Measurements from ENCODE around the gene ZNHIT2. TPM values are rescaled to one million over a fixed set of nuclear protein-coding genes. Genes with fewer than 3 reads are reported as not detected.

The ZNHIT2 gene
- total and polyA plus RNA-seq, 2 of the 13 experiments (the other 11 are each of a cell fraction or from before 2014, with no cell fraction given): 1.1 to 6.5 TPM

DNA sequence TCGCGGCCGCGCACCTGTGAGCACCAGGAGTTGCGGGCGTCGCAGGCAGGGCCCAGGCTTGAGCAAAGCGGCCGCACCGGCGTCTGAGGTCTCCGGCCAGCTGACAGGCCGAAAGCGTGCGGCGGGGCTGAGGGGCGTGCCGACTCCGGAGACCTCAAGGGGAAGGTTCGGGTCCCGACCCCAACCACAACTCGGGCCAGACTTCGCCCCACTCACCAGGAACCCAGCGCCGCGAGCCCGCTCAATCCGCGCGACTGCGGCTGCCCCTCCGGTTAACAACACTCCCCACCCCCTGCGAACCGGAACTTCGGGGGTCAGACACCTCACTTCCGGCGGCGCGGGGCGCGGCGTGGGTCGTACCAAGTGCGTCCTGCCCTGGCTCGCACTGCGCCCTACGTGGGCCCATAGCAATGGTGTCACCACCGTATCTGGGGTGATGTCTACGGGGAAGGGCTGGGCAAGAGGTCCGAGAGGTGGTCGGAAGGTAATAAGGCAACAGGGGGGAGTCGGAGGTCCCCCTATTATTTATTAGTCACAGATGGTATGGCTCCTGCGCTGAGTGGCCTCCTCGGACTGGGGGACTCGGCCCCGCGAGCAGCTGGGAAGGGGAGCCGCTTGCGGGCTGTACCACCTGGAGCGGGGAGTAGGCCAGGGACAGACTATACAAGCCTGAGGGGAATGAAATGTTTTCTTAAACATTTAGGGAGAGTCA, 16.9 kb upstream of the ZNHIT2 start, which contains the start of gene SYVN1 (continued):
- TF ChIP-seq, protein P1, sequence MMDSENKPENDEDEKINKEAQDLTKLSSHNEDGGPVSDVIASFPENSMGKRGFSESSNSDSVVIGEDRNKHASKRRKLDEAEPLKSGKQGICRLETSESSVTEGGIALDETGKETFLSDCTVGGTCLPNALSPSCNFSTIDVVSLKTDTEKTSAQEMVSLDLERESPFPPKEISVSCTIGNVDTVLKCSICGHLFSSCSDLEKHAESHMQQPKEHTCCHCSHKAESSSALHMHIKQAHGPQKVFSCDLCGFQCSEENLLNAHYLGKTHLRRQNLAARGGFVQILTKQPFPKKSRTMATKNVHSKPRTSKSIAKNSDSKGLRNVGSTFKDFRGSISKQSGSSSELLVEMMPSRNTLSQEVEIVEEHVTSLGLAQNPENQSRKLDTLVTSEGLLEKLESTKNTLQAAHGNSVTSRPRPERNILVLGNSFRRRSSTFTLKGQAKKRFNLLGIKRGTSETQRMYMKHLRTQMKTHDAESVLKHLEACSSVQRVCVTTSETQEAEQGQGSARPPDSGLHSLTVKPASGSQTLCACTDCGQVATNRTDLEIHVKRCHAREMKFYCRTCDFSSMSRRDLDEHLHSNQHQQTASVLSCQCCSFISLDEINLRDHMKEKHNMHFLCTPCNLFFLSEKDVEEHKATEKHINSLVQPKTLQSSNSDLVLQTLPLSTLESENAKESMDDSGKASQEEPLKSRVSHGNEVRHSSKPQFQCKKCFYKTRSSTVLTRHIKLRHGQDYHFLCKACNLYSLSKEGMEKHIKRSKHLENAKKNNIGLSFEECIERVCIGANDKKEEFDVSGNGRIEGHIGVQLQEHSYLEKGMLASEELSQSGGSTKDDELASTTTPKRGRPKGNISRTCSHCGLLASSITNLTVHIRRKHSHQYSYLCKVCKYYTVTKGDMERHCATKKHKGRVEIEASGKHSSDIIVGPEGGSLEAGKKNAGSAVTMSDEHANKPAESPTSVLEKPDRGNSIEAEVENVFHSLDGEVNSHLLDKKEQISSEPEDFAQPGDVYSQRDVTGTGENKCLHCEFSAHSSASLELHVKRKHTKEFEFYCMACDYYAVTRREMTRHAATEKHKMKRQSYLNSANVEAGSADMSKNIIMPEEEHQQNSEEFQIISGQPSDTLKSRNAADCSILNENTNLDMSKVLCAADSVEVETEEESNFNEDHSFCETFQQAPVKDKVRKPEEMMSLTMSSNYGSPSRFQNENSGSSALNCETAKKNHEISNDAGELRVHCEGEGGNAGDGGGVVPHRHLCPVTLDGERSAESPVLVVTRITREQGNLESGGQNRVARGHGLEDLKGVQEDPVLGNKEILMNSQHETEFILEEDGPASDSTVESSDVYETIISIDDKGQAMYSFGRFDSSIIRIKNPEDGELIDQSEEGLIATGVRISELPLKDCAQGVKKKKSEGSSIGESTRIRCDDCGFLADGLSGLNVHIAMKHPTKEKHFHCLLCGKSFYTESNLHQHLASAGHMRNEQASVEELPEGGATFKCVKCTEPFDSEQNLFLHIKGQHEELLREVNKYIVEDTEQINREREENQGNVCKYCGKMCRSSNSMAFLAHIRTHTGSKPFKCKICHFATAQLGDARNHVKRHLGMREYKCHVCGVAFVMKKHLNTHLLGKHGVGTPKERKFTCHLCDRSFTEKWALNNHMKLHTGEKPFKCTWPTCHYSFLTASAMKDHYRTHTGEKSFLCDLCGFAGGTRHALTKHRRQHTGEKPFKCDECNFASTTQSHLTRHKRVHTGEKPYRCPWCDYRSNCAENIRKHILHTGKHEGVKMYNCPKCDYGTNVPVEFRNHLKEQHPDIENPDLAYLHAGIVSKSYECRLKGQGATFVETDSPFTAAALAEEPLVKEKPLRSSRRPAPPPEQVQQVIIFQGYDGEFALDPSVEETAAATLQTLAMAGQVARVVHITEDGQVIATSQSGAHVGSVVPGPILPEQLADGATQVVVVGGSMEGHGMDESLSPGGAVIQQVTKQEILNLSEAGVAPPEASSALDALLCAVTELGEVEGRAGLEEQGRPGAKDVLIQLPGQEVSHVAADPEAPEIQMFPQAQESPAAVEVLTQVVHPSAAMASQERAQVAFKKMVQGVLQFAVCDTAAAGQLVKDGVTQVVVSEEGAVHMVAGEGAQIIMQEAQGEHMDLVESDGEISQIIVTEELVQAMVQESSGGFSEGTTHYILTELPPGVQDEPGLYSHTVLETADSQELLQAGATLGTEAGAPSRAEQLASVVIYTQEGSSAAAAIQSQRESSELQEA (CRISPR knock-in tag; IDR thresholded peaks at IDR 0.05; ENCODE audit: not compliant biosample characterization): peak; percentile 65
- no peak for TF ChIP-seq ZNF678 (CRISPR knock-in tag; IDR thresholded peaks at IDR 0.05)
- TF ChIP-seq ELK4 (CRISPR knock-in tag; IDR thresholded peaks at IDR 0.05; ENCODE audit: borderline replicate concordance): 0 out of 2 replicates have a peak, but pooled peaks have one; percentile 70
- no peak for TF ChIP-seq ZNF296 (CRISPR knock-in tag; conservative IDR thresholded peaks at IDR 0.05)
- peak; percentile 75; the same call in 1 of the 2 replicates for TF ChIP-seq MXD4 (CRISPR knock-in tag; IDR thresholded peaks at IDR 0.05)
- no peak; the same call in 1 of the 2 replicates for TF ChIP-seq MED13 (CRISPR knock-in tag; IDR thresholded peaks at IDR 0.05)
- TF ChIP-seq ZNF768 (CRISPR knock-in tag; IDR thresholded peaks at IDR 0.05): peak; percentile 24; the same call in 1 of the 2 replicates
- no peak for TF ChIP-seq ZNF549 (CRISPR knock-in tag; IDR thresholded peaks at IDR 0.05)
- TF ChIP-seq, protein P2, sequence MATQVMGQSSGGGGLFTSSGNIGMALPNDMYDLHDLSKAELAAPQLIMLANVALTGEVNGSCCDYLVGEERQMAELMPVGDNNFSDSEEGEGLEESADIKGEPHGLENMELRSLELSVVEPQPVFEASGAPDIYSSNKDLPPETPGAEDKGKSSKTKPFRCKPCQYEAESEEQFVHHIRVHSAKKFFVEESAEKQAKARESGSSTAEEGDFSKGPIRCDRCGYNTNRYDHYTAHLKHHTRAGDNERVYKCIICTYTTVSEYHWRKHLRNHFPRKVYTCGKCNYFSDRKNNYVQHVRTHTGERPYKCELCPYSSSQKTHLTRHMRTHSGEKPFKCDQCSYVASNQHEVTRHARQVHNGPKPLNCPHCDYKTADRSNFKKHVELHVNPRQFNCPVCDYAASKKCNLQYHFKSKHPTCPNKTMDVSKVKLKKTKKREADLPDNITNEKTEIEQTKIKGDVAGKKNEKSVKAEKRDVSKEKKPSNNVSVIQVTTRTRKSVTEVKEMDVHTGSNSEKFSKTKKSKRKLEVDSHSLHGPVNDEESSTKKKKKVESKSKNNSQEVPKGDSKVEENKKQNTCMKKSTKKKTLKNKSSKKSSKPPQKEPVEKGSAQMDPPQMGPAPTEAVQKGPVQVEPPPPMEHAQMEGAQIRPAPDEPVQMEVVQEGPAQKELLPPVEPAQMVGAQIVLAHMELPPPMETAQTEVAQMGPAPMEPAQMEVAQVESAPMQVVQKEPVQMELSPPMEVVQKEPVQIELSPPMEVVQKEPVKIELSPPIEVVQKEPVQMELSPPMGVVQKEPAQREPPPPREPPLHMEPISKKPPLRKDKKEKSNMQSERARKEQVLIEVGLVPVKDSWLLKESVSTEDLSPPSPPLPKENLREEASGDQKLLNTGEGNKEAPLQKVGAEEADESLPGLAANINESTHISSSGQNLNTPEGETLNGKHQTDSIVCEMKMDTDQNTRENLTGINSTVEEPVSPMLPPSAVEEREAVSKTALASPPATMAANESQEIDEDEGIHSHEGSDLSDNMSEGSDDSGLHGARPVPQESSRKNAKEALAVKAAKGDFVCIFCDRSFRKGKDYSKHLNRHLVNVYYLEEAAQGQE (IDR thresholded peaks at IDR 0.05; ENCODE audit: borderline replicate concordance in 1 of 2, low read depth in 1 of 2, low read length in 2 of 2): 0 out of 4 replicates have a peak, but pooled peaks of 1 of the 2 experiments have one; percentile 10
- TF ChIP-seq RFX3 (CRISPR knock-in tag; IDR thresholded peaks at IDR 0.05): no peak
- no peak; the same call in 1 of the 2 replicates for TF ChIP-seq ZIK1 (CRISPR knock-in tag; IDR thresholded peaks at IDR 0.05; ENCODE audit: borderline replicate concordance, low read depth)
- TF ChIP-seq CENPT (CRISPR knock-in tag; IDR thresholded peaks at IDR 0.05; ENCODE audit: low read depth): no peak
- TF ChIP-seq CBX5 (CRISPR knock-in tag; IDR thresholded peaks at IDR 0.05; ENCODE audit: borderline replicate concordance): no peak; the same call in 1 of the 2 replicates
- TF ChIP-seq, protein P3, sequence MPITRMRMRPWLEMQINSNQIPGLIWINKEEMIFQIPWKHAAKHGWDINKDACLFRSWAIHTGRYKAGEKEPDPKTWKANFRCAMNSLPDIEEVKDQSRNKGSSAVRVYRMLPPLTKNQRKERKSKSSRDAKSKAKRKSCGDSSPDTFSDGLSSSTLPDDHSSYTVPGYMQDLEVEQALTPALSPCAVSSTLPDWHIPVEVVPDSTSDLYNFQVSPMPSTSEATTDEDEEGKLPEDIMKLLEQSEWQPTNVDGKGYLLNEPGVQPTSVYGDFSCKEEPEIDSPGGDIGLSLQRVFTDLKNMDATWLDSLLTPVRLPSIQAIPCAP (CRISPR knock-in tag; IDR thresholded peaks at IDR 0.05; ENCODE audit: low read depth): 0 out of 2 replicates have a peak, but pooled peaks have one; percentile 17
